MCF 10A (cell line): ENCODE results near the gene FARS2. TPM values are rescaled to one million over a fixed set of nuclear protein-coding genes. Genes with fewer than 3 reads are reported as not detected.

Experiments used
- BruUV-seq: library from RNA; stranded (reverse); fragments of 400-500 nt; replicated peaks from 2 replicates; lab custom pipeline; 2021; lab: Mats Ljungman, UMichigan
- CTCF ChIA-PET: fragments of 300-600 bp; sonication (Branson Sonifier 250); formaldehyde crosslinking; extraction: SDS; loops from one replicate; lab custom pipeline; 2021; ENCODE audit warnings: antibody characterized with exemption, inconsistent platforms; lab: Yijun Ruan, JAX
- POLR2A ChIA-PET: fragments of 300-600, 350-650 bp; sonication (Branson Sonifier 250); formaldehyde crosslinking; extraction: SDS; loops from one replicate; lab custom pipeline; 2020; ENCODE audit warnings: antibody characterized with exemption, inconsistent platforms; lab: Yijun Ruan, JAX
- DNase-seq: peaks from one replicate; pipeline ENCODE4 v3.0.0-alpha.2; 2018; ENCODE audit not compliant: unreplicated experiment
- H3K27ac Mint-ChIP-seq: one replicate; pipeline ENCODE4 v1.8.0; 2022; ENCODE audit warnings: mild to moderate bottlenecking, low read depth, mixed read lengths; ENCODE audit not compliant: unreplicated experiment
- H3K27me3 Mint-ChIP-seq: one replicate; pipeline ENCODE4 v1.8.0; 2022; ENCODE audit warnings: mixed read lengths; ENCODE audit not compliant: insufficient read depth, unreplicated experiment
- H3K36me3 Mint-ChIP-seq: one replicate; pipeline ENCODE4 v1.8.0; 2022; ENCODE audit warnings: mild to moderate bottlenecking, moderate library complexity, mixed read lengths; ENCODE audit not compliant: insufficient read depth, unreplicated experiment
- H3K4me1 Mint-ChIP-seq: one replicate; pipeline ENCODE4 v1.8.0; 2022; ENCODE audit warnings: mixed read lengths; ENCODE audit not compliant: insufficient read depth, unreplicated experiment
- H3K4me3 Mint-ChIP-seq: one replicate; pipeline ENCODE4 v1.8.0; 2022; ENCODE audit warnings: mild to moderate bottlenecking, moderate library complexity, mixed read lengths; ENCODE audit not compliant: unreplicated experiment
- H3K9me3 Mint-ChIP-seq: one replicate; pipeline ENCODE4 v1.8.0; 2022; ENCODE audit warnings: mixed read lengths; ENCODE audit not compliant: unreplicated experiment
- intact Hi-C: fragments of 100-400 bp; cut with micrococcal nuclease; formaldehyde crosslinking; loops from 2 replicates; pipeline ENCODE4 v1.14.1; 2022
- total RNA-seq: library from RNA; stranded (reverse); gene quantifications from 2 replicates; pipeline ENCODE4 v1.2.3, GENCODE V29; 2022
- TF ChIP-seq, protein P1 (sequence below): fragments of 200-600 bp; IDR thresholded peaks from one replicate; pipeline ENCODE4 v1.8.0; 2022; ENCODE audit warnings: antibody characterized with exemption, mild to moderate bottlenecking; ENCODE audit not compliant: unreplicated experiment

The FARS2 gene
- total RNA-seq, 1 experiment from 2014 or later = 18.2 TPM

- no peak overlapping the region for H3K4me3 Mint-ChIP-seq
- H3K36me3 Mint-ChIP-seq = peaks cover 6% of the 10 kb centered on the region
- intact Hi-C loops = no loop called here
- no peak overlapping the region for H3K27ac Mint-ChIP-seq
- no peaks in the 10 kb centered on the region for H3K4me1 Mint-ChIP-seq
- no peak for DNase-seq
- CTCF ChIA-PET = no interaction called here
- BruUV-seq = no TSS peak
- no peaks in the 10 kb centered on the region for H3K27me3 Mint-ChIP-seq
- POLR2A ChIA-PET = no interaction called here
- no peaks in the 10 kb centered on the region for H3K9me3 Mint-ChIP-seq
- TF ChIP-seq, protein P1, sequence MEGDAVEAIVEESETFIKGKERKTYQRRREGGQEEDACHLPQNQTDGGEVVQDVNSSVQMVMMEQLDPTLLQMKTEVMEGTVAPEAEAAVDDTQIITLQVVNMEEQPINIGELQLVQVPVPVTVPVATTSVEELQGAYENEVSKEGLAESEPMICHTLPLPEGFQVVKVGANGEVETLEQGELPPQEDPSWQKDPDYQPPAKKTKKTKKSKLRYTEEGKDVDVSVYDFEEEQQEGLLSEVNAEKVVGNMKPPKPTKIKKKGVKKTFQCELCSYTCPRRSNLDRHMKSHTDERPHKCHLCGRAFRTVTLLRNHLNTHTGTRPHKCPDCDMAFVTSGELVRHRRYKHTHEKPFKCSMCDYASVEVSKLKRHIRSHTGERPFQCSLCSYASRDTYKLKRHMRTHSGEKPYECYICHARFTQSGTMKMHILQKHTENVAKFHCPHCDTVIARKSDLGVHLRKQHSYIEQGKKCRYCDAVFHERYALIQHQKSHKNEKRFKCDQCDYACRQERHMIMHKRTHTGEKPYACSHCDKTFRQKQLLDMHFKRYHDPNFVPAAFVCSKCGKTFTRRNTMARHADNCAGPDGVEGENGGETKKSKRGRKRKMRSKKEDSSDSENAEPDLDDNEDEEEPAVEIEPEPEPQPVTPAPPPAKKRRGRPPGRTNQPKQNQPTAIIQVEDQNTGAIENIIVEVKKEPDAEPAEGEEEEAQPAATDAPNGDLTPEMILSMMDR = no peak
Measured at GRCh38 chr6:5781966-5782556, 520.7 kb downstream of the FARS2 start.

GRCh38 chr6:5782783-5783547, 521.7 kb downstream of the FARS2 start:
- POLR2A ChIA-PET = interaction anchor here (0.5 kb wide), 1 partner anchor 12 kb away, joined by 3 read pairs; no protein-coding TSS in a partner anchor
- Mint-ChIP-seq H3K4me1 (no peaks in the 10 kb centered on the region), H3K36me3 (peaks cover 6% of the 10 kb centered on the region), H3K27ac (no peak overlapping the region), H3K4me3 (no peak overlapping the region), H3K9me3 (no peaks in the 10 kb centered on the region), H3K27me3 (no peaks in the 10 kb centered on the region)
- CTCF ChIA-PET = no interaction called here
- DNase-seq = no peak
- BruUV-seq = no TSS peak
- intact Hi-C loops = no loop called here
- TF ChIP-seq, protein P1 = no peak

DNA sequence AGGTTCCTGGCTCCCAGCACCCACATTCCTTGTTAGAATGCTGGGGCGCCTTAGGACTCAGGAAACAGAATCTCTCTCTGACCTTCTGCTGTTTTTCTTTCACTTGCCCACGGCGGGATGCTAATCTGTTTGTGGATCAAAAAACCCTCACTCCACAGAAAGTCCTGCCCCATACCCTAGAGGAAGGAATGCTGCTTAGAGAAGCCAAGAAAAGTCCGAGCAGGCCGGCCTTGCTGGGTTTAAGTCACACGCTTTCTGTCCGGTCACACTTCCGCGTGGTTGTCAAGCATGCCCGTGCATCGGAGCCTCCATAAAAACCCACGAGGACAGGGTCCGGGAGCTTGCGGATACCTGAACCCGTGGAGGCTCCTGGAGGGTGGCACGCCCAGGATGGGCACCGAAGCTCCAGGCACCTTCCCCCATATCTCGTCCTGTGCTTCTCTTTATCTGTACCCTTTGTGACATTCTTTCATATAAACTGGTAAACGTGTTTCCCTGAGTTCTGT, 522.3 kb downstream of the FARS2 start:
- H3K4me3 Mint-ChIP-seq = no peak overlapping the region
- no peaks in the 10 kb centered on the region for H3K27me3 Mint-ChIP-seq
- no peak for DNase-seq
- ChIA-PET POLR2A (no interaction called here), CTCF (interaction anchor here (0.6 to 0.7 kb wide), 2 partner anchors 61 to 305 kb away, joined by 3 to 4 read pairs; no protein-coding TSS in a partner anchor)
- H3K27ac Mint-ChIP-seq = no peak overlapping the region
- H3K36me3 Mint-ChIP-seq = peaks cover 6% of the 10 kb centered on the region
- BruUV-seq = no TSS peak
- TF ChIP-seq, protein P1 = no peak
- H3K4me1 Mint-ChIP-seq = no peaks in the 10 kb centered on the region
- intact Hi-C loops = no loop called here
- H3K9me3 Mint-ChIP-seq = no peaks in the 10 kb centered on the region

DNA sequence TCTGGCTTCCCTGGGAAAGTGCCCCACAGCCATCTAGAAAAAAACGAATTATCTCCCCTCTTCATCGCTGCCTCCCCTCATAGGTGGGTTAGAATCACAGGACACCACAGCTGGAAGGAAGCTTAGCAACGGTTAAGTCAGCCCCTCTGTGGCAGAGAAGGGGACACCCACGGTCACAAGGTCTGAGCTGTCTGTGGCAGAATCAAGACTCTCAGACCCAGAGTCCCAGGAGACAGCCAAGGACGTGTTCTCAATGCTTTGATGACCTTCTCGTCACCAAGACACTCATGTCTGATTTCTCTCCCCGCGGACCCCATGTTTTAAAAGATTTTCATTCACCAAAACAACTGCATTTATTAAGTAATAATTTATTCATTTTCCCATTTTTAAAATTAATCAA, 523.9 kb downstream of the FARS2 start:
- Mint-ChIP-seq H3K4me1 (no peaks in the 10 kb centered on the region), H3K9me3 (no peaks in the 10 kb centered on the region), H3K27me3 (no peaks in the 10 kb centered on the region), H3K27ac (no peak overlapping the region), H3K36me3 (peaks cover 6% of the 10 kb centered on the region), H3K4me3 (no peak overlapping the region)
- POLR2A ChIA-PET = no interaction called here
- BruUV-seq = no TSS peak
- CTCF ChIA-PET = no interaction called here
- intact Hi-C loops = no loop called here
- TF ChIP-seq, protein P1 = no peak
- no peak for DNase-seq
